Breast epithelium (tissue), 4 donors: ENCODE results near the gene GNA12. TPM values are rescaled to one million over a fixed set of nuclear protein-coding genes. Genes with fewer than 3 reads are reported as not detected.

ENCODE experiments used
- DNase-seq, 2 donors: peaks; one replicate each; pipeline ENCODE4 v3.0.0-alpha.2; 2019; ENCODE audit warnings: low spot score in 2 of 2
- H3K27ac ChIP-seq, 2 donors: fragments of 200-600 bp; sonication (generic) in 1 of 2; one replicate each; pipeline ENCODE4 v1.5.1; 2016 to 2019; ENCODE audit warnings: mild to moderate bottlenecking in 1 of 2
- H3K27me3 ChIP-seq, 2 donors: fragments of 200-600 bp; sonication (generic) in 1 of 2; one replicate each; pipeline versions ENCODE4 v1.5.1 to v1.6.0; 2017 to 2019; ENCODE audit warnings: control low read depth in 1 of 2, mild to moderate bottlenecking in 1 of 2
- H3K36me3 ChIP-seq: fragments of 200-600 bp; one replicate; pipeline ENCODE4 v1.5.1; 2019
- H3K4me1 ChIP-seq, 2 donors: fragments of 200-600 bp; sonication (generic); one replicate each; pipeline ENCODE4 v1.5.1; 2016 to 2019; ENCODE audit warnings: control low read depth in 1 of 2
- H3K4me3 ChIP-seq, 3 donors: fragments of 200-600 bp; sonication (generic); 1 replicate in 2 of 3; 2 replicates in 1 of 3; pipeline ENCODE4 v1.5.1; 2016 to 2019; ENCODE audit warnings: mild to moderate bottlenecking in 3 of 3, moderate library complexity in 2 of 3
- H3K9me3 ChIP-seq, 2 donors: fragments of 200-600 bp; sonication (generic) in 1 of 2; one replicate each; pipeline ENCODE4 v1.5.1; 2016 to 2019; ENCODE audit warnings: control low read depth in 1 of 2
- CTCF ChIP-seq, 3 donors: fragments of 450-650 bp; IDR thresholded peaks; one replicate each; pipeline ENCODE4 v1.5.1; 2016 to 2017; ENCODE audit warnings: antibody characterized with exemption in 3 of 3, mild to moderate bottlenecking in 3 of 3, moderate library complexity in 3 of 3
- POLR2A ChIP-seq: fragments of 450-650 bp; IDR thresholded peaks from one replicate; pipeline ENCODE4 v1.6.1; 2016; ENCODE audit warnings: antibody characterized with exemption, mild to moderate bottlenecking, moderate library complexity
- POLR2AphosphoS5 ChIP-seq, 3 donors: sonication (generic); formaldehyde crosslinking; IDR thresholded peaks; one replicate each; pipeline ENCODE4 v1.6.1; 2017; ENCODE audit warnings: antibody characterized with exemption in 3 of 3
- intact Hi-C: fragments of 100-400 bp; cut with DNase I; formaldehyde crosslinking; loops from one replicate; pipeline ENCODE4 v1.15.1; 2023; ENCODE audit warnings: low total_unique reads
- total RNA-seq, 3 donors: library from RNA; depleted of rRNA; stranded (reverse); fragments of >200 nt; gene quantifications; one replicate each; pipeline ENCODE4 v1.1.0, GENCODE V29; 2016

GNA12 gene
- total RNA-seq, 3 donors from 2014 or later = 11.3 to 31.4 (median 24.9) TPM

GRCh38 chr7:2873146-2873545, 29.0 kb upstream of the GNA12 start:
- no peak for TF ChIP-seq CTCF (IDR thresholded peaks at IDR 0.05)
- no peak for TF ChIP-seq POLR2A
- TF ChIP-seq POLR2AphosphoS5 (IDR thresholded peaks at IDR 0.05) = no peak
- intact Hi-C loops = no loop called here

GRCh38 chr7:2872296-2872874, 28.3 kb upstream of the GNA12 start:
- Histone ChIP-seq H3K4me3 (no peak overlapping the region), H3K36me3 (no peaks in the 10 kb centered on the region), H3K9me3 (no peaks in the 10 kb centered on the region), H3K27me3 (no peaks in the 10 kb centered on the region), H3K4me1 (no peaks in the 10 kb centered on the region), H3K27ac (no peak overlapping the region)
- TF ChIP-seq POLR2A (no peak), POLR2AphosphoS5 (IDR thresholded peaks at IDR 0.05) (no peak), CTCF (IDR thresholded peaks at IDR 0.05) (no peak)
- no peak for DNase-seq
- intact Hi-C loops = no loop called here

More at GRCh38 chr7:2873146-2873545, 29.0 kb upstream of the GNA12 start:
- DNase-seq = no peak
- H3K9me3 ChIP-seq = no peaks in the 10 kb centered on the region
- H3K4me1 ChIP-seq = no peaks in the 10 kb centered on the region
- H3K27ac ChIP-seq = peak overlapping the region in 1 of 2 donors; percentile 43
- no peaks in the 10 kb centered on the region for H3K27me3 ChIP-seq
- H3K4me3 ChIP-seq = no peak overlapping the region
- H3K36me3 ChIP-seq = no peaks in the 10 kb centered on the region

- Histone ChIP-seq H3K4me3 (peak overlapping the region in 2 of 3 donors; percentile 32 to 55), H3K27ac (peak overlapping the region in 1 of 2 donors; percentile 48), H3K9me3 (no peaks in the 10 kb centered on the region), H3K36me3 (no peaks in the 10 kb centered on the region), H3K4me1 (no peaks in the 10 kb centered on the region), H3K27me3 (no peaks in the 10 kb centered on the region)
- peak in 1 of 2 donors; percentile 30 for DNase-seq
- no peak for TF ChIP-seq CTCF (IDR thresholded peaks at IDR 0.05)
- no peak for TF ChIP-seq POLR2A
- no peak for TF ChIP-seq POLR2AphosphoS5 (IDR thresholded peaks at IDR 0.05)
- intact Hi-C loops = no loop called here
These were observed 26.4 kb upstream of the GNA12 start for GRCh38 chr7:2870471-2870931.

- intact Hi-C loops = no loop called here
- Histone ChIP-seq H3K4me3 (peak overlapping the region in 2 of 3 donors; percentile 32 to 55), H3K36me3 (no peaks in the 10 kb centered on the region), H3K27me3 (no peaks in the 10 kb centered on the region), H3K27ac (peak overlapping the region in 1 of 2 donors; percentile 48), H3K9me3 (no peaks in the 10 kb centered on the region), H3K4me1 (no peaks in the 10 kb centered on the region)
- no peak for DNase-seq
- TF ChIP-seq CTCF (IDR thresholded peaks at IDR 0.05) = no peak
- no peak for TF ChIP-seq POLR2AphosphoS5 (IDR thresholded peaks at IDR 0.05)
These were observed 25.9 kb upstream of the GNA12 start for GRCh38 chr7:2869981-2870380.

- H3K36me3 ChIP-seq = no peaks in the 10 kb centered on the region
- H3K27ac ChIP-seq = no peak overlapping the region
- DNase-seq = no peak
- peaks cover 0 to 11% of the 10 kb centered on the region in 2 donors for H3K4me1 ChIP-seq
- TF ChIP-seq POLR2AphosphoS5 (IDR thresholded peaks at IDR 0.05) = no peak
- no peak for TF ChIP-seq CTCF (IDR thresholded peaks at IDR 0.05)
- no peak for TF ChIP-seq POLR2A
- intact Hi-C loops = no loop called here
- H3K27me3 ChIP-seq = no peaks in the 10 kb centered on the region
- no peaks in the 10 kb centered on the region for H3K9me3 ChIP-seq
- no peak overlapping the region for H3K4me3 ChIP-seq
These were observed 22.5 kb upstream of the GNA12 start for GRCh38 chr7:2866601-2867000.
